SHP77 (cell line): ENCODE results near the gene ICA1.
"Not testable (repeated sequence)": the region's sequence is repeated elsewhere in the genome, so short reads cannot be mapped to it uniquely, and the experiment has no call there.

Experiments used
- DNase-seq, 2 experiments: peaks; one replicate each; lab custom pipeline; 2025; lab: John Stamatoyannopoulos, UW

Gene ICA1

GRCh38 chr7:8092140-8092539, 169.8 kb downstream of the ICA1 start:
- no peak for DNase-seq

GRCh38 chr7:8089036-8089780, 172.8 kb downstream of the ICA1 start:
- no peak for DNase-seq

- no peak for DNase-seq
Measured at GRCh38 chr7:8086239-8086638, 175.7 kb downstream of the ICA1 start.

- no peak for DNase-seq
Measured at GRCh38 chr7:8085420-8085819, 176.5 kb downstream of the ICA1 start.

GRCh38 chr7:8084836-8085235, 177.1 kb downstream of the ICA1 start:
- no peak for DNase-seq

GRCh38 chr7:8082762-8083161, 179.2 kb downstream of the ICA1 start:
- DNase-seq = no peak

- no peak for DNase-seq
Measured at GRCh38 chr7:8078418-8078817, 183.5 kb downstream of the ICA1 start.

GRCh38 chr7:8070451-8071180, 191.4 kb downstream of the ICA1 start:
- no peak for DNase-seq

GRCh38 chr7:8068892-8069686, 192.9 kb downstream of the ICA1 start:
- no peak for DNase-seq

GRCh38 chr7:8065356-8065813, 196.6 kb downstream of the ICA1 start:
- DNase-seq = no peak

- no peak for DNase-seq
Measured at GRCh38 chr7:8064828-8065227, 197.1 kb downstream of the ICA1 start.

GRCh38 chr7:8063706-8064297, 198.2 kb downstream of the ICA1 start:
- DNase-seq = no peak

GRCh38 chr7:8063300-8063699, 198.7 kb downstream of the ICA1 start:
- not testable (repeated sequence) for DNase-seq
